ENCODE data around the gene SLX4IP. TPM values are rescaled to one million over a fixed set of nuclear protein-coding genes. Genes with fewer than 3 reads are reported as not detected.

The SLX4IP gene
- polyA plus RNA-seq, 3 donors, result 0.76 to 2.5 (median 1.1) TPM

GRCh38 chr20:10675450-10675848 is 240.3 kb downstream of the SLX4IP start:
- H3K9me3 ChIP-seq (replicated peaks in 1 of 2; ENCODE audit: control insufficient read depth in 1 of 2, insufficient read depth in 1 of 2, low read length in 2 of 2), result no peaks in the 10 kb centered on the region
- no peak overlapping the region for H3K4me2 ChIP-seq (replicated peaks; ENCODE audit: extremely low read depth, low read length, poor library complexity, severe bottlenecking)
- H2AFZ ChIP-seq (ENCODE audit: insufficient read depth, low read depth, low read length, poor library complexity, severe bottlenecking), result no peak overlapping the region
- TF ChIP-seq, protein P1, sequence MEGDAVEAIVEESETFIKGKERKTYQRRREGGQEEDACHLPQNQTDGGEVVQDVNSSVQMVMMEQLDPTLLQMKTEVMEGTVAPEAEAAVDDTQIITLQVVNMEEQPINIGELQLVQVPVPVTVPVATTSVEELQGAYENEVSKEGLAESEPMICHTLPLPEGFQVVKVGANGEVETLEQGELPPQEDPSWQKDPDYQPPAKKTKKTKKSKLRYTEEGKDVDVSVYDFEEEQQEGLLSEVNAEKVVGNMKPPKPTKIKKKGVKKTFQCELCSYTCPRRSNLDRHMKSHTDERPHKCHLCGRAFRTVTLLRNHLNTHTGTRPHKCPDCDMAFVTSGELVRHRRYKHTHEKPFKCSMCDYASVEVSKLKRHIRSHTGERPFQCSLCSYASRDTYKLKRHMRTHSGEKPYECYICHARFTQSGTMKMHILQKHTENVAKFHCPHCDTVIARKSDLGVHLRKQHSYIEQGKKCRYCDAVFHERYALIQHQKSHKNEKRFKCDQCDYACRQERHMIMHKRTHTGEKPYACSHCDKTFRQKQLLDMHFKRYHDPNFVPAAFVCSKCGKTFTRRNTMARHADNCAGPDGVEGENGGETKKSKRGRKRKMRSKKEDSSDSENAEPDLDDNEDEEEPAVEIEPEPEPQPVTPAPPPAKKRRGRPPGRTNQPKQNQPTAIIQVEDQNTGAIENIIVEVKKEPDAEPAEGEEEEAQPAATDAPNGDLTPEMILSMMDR (IDR thresholded peaks at IDR 0.05), result no peak
- no CpG with 5 or more reads among the region's 4 CpGs for WGBS (ENCODE audit: insufficient coverage)
- H3K4me1 Mint-ChIP-seq, result peaks cover 26% of the 10 kb centered on the region
- no peak overlapping the region for H3K9ac ChIP-seq (ENCODE audit: insufficient read depth, low read length, poor library complexity, severe bottlenecking)
- no peaks in the 10 kb centered on the region for H3K36me3 ChIP-seq (replicated peaks in 1 of 2; ENCODE audit: control insufficient read depth in 1 of 2, insufficient read depth in 2 of 2, low read length in 2 of 2)
- H3K36me3 Mint-ChIP-seq, result peaks cover 6 to 7% of the 10 kb centered on the region in 2 donors
- no peaks in the 10 kb centered on the region for H3K9me3 Mint-ChIP-seq
- no peak for DNase-seq
- peaks cover 8% of the 10 kb centered on the region for H4K20me1 ChIP-seq (ENCODE audit: insufficient read depth, low read length)
- H3K27ac ChIP-seq (ENCODE audit: low read depth in 1 of 2, low read length in 2 of 2), result no peak overlapping the region
- peak overlapping the region in 1 of 3 experiments; percentile 91 for H3K4me3 ChIP-seq (replicated peaks in 1 of 3; ENCODE audit: low read depth in 2 of 3, low read length in 3 of 3)
- H3K4me3 Mint-ChIP-seq, result peak overlapping the region in 1 of 2 donors; percentile 72
- peaks cover 22 to 42% of the 10 kb centered on the region in 2 donors for H3K4me1 ChIP-seq (ENCODE audit: control insufficient read depth in 1 of 2, insufficient read depth in 2 of 2, low read length in 2 of 2)
- peak overlapping the region in 1 of 7 donors; percentile 42 for H3K27ac Mint-ChIP-seq
- peaks cover 4 to 24% of the 10 kb centered on the region in 2 donors for H3K27me3 ChIP-seq (ENCODE audit: control insufficient read depth in 2 of 2, insufficient read depth in 2 of 2, low read length in 2 of 2)
- intact Hi-C loops (cut with micrococcal nuclease), result loop anchor here (5.0 to 10.0 kb wide), 3 partner anchors 113 to 681 kb away; no protein-coding TSS in a partner anchor
- H3K27me3 Mint-ChIP-seq (ENCODE audit: low read depth in 3 of 3), result peaks cover 31 to 35% (median 34%) of the 10 kb centered on the region in 3 donors
- peaks cover 8% of the 10 kb centered on the region for H3K79me2 ChIP-seq (ENCODE audit: insufficient read depth, low read length)

GRCh38 chr20:10676518-10676917 is 241.4 kb downstream of the SLX4IP start:
- no peaks in the 10 kb centered on the region for H3K9me3 Mint-ChIP-seq
- Histone ChIP-seq H3K9ac (ENCODE audit: insufficient read depth, low read length, poor library complexity, severe bottlenecking) (no peak overlapping the region), H3K27ac (ENCODE audit: low read depth in 1 of 2, low read length in 2 of 2) (no peak overlapping the region), H3K79me2 (ENCODE audit: insufficient read depth, low read length) (peaks cover 4% of the 10 kb centered on the region), H3K36me3 (replicated peaks in 1 of 2; ENCODE audit: control insufficient read depth in 1 of 2, insufficient read depth in 2 of 2, low read length in 2 of 2) (no peaks in the 10 kb centered on the region), H3K27me3 (ENCODE audit: control insufficient read depth in 2 of 2, insufficient read depth in 2 of 2, low read length in 2 of 2) (peaks cover 4 to 24% of the 10 kb centered on the region in 2 donors), H2AFZ (ENCODE audit: insufficient read depth, low read depth, low read length, poor library complexity, severe bottlenecking) (no peak overlapping the region), H3K4me3 (replicated peaks in 1 of 3; ENCODE audit: low read depth in 2 of 3, low read length in 3 of 3) (no peak overlapping the region), H3K4me2 (replicated peaks; ENCODE audit: extremely low read depth, low read length, poor library complexity, severe bottlenecking) (no peak overlapping the region), H4K20me1 (ENCODE audit: insufficient read depth, low read length) (no peaks in the 10 kb centered on the region), H3K9me3 (replicated peaks in 1 of 2; ENCODE audit: control insufficient read depth in 1 of 2, insufficient read depth in 1 of 2, low read length in 2 of 2) (no peaks in the 10 kb centered on the region), H3K4me1 (ENCODE audit: control insufficient read depth in 1 of 2, insufficient read depth in 2 of 2, low read length in 2 of 2) (peaks cover 15 to 32% of the 10 kb centered on the region in 2 donors)
- DNase-seq, result peak in 2 of 3 donors; percentile 25 to 53
- H3K36me3 Mint-ChIP-seq, result peaks cover 0 to 2% of the 10 kb centered on the region in 2 donors
- intact Hi-C loops (cut with micrococcal nuclease), result loop anchor here (5.0 to 10.0 kb wide), 3 partner anchors 114 to 682 kb away; no protein-coding TSS in a partner anchor
- TF ChIP-seq, protein P1 (IDR thresholded peaks at IDR 0.05), result no peak
- WGBS (ENCODE audit: insufficient coverage), result no CpG with 5 or more reads among the region's 3 CpGs
- peaks cover 15% of the 10 kb centered on the region for H3K4me1 Mint-ChIP-seq
- H3K4me3 Mint-ChIP-seq, result no peak overlapping the region
- peaks cover 30 to 36% (median 31%) of the 10 kb centered on the region in 3 donors for H3K27me3 Mint-ChIP-seq (ENCODE audit: low read depth in 3 of 3)
- no peak overlapping the region for H3K27ac Mint-ChIP-seq

Small RNA genes lying within 50 kb of the gene (small RNA-seq; reads per million reads assigned to genes)
- not detected for gene MIR6870 (ENCODE audit: insufficient read length, low read depth)

Other genes starting within 250 kb of the SLX4IP start
- not detected for gene SNAP25, start 216.5 kb upstream of the SLX4IP start, polyA plus RNA-seq
- gene MKKS, start 1.1 kb upstream of the SLX4IP start, polyA plus RNA-seq, result 10 to 100 TPM in 2 of 3 donors, 1 to 10 TPM in 1; 4.8 to 34.6 (median 31.8) TPM
- gene JAG1, start 238.7 kb downstream of the SLX4IP start, polyA plus RNA-seq, result 1 to 10 TPM in 1 of 3 donors, under 1 TPM in 2; 0.70 to 6.8 (median 0.85) TPM

Data from CD14-positive monocyte (primary cell).